ENCODE data around the gene FAM193A. TPM values are rescaled to one million over a fixed set of nuclear protein-coding genes. Genes with fewer than 3 reads are reported as not detected.

Gene FAM193A
- total RNA-seq, 1 donor from 2014 or later: 45.5 TPM

DNA sequence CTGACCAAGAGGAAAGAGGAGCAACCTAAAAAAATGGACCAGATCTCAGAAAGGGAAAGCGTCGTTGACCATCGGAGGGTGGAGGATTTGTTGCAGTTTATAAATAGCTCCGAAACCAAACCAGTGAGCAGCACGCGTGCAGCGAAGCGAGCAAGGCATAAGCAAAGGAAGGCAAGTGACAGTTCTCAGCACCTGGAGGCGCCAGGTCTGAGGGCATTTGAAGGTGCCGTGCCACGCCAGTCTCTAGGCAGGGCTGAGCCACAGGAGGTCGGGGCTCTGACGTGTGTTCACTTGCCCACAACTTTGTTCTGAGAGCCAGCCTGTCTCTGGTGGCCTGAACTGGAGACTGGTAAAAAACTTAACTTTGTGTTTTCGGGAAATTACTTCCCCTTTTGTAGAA is 160.0 kb downstream of the FAM193A start:
- DNase-seq (ENCODE audit: low read depth, low spot score): no peak
- no peaks in the 10 kb centered on the region for H3K27me3 Mint-ChIP-seq (ENCODE audit: low read depth)
- H3K36me3 Mint-ChIP-seq (ENCODE audit: low read depth): peaks cover 33% of the 10 kb centered on the region
- TF ChIP-seq CTCF (conservative IDR thresholded peaks at IDR 0.05): no peak
- no peaks in the 10 kb centered on the region for H3K4me1 Mint-ChIP-seq
- no peaks in the 10 kb centered on the region for H3K9me3 Mint-ChIP-seq
- no peak overlapping the region for H3K4me3 Mint-ChIP-seq
- peak overlapping the region; percentile 39 for H3K27ac Mint-ChIP-seq (ENCODE audit: unreplicated experiment)

DNA sequence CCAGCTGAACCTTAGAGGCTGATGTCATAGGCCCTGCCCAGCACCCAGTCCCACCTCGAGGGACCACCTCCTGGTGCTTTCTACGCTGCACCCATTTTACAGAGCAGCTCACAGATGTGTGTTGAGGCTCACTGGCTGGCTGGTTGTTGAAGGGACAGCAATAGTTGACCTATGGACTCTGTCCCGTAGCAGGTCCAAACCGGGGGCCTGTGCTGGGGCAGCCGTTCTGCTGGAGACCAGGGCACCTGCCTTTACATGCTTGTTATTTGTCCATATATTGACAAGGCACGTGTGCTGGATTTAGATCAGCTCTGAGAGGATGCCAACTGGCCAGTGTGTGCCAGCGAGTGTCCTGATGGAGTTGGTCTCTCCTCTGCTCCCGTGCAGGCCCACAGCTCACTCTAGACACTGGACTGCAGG is 161.6 kb downstream of the FAM193A start:
- H3K4me3 Mint-ChIP-seq: no peak overlapping the region
- no peak for DNase-seq (ENCODE audit: low read depth, low spot score)
- TF ChIP-seq CTCF (conservative IDR thresholded peaks at IDR 0.05): no peak
- peaks cover 33% of the 10 kb centered on the region for H3K36me3 Mint-ChIP-seq (ENCODE audit: low read depth)
- no peak overlapping the region for H3K27ac Mint-ChIP-seq (ENCODE audit: unreplicated experiment)
- no peaks in the 10 kb centered on the region for H3K27me3 Mint-ChIP-seq (ENCODE audit: low read depth)
- H3K4me1 Mint-ChIP-seq: no peaks in the 10 kb centered on the region
- H3K9me3 Mint-ChIP-seq: no peaks in the 10 kb centered on the region

GRCh38 chr4:2698504-2698903 is 162.1 kb downstream of the FAM193A start:
- Mint-ChIP-seq H3K36me3 (ENCODE audit: low read depth) (peaks cover 32% of the 10 kb centered on the region), H3K9me3 (no peaks in the 10 kb centered on the region), H3K27ac (ENCODE audit: unreplicated experiment) (no peak overlapping the region), H3K27me3 (ENCODE audit: low read depth) (no peaks in the 10 kb centered on the region), H3K4me1 (no peaks in the 10 kb centered on the region), H3K4me3 (no peak overlapping the region)
- DNase-seq (ENCODE audit: low read depth, low spot score): no peak
- no peak for TF ChIP-seq CTCF (conservative IDR thresholded peaks at IDR 0.05)

DNA sequence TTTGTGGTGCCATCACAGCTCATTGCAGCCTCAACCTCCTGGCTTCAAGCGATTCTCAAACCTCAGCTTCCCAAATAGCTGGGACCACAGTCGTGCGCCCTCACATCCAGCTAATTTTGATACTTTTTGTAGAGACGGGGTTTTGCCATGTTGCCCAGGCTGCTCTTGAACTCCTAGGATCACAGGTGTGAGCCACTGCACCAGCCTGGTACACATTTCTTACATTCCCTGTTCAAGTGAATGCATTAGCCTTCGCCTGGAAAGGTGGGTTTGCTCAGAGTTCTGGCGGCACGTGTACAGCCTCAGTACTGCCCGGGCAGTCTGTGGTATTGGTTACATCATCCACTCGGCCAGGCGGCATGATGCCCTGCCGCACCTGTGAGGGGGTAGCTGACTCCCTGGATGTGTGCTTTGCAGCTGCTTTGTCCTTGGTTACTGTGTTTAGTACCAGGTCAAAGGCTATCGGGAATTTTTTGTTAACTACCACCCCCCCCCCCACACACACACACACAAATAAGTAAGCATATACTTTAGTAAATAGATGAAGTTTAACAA is 162.6 kb downstream of the FAM193A start:
- no peak overlapping the region for H3K27ac Mint-ChIP-seq (ENCODE audit: unreplicated experiment)
- H3K36me3 Mint-ChIP-seq (ENCODE audit: low read depth): peaks cover 27% of the 10 kb centered on the region

GRCh38 chr4:2699534-2699933 is 163.1 kb downstream of the FAM193A start:
- TF ChIP-seq CTCF (conservative IDR thresholded peaks at IDR 0.05): no peak
- no peak for DNase-seq (ENCODE audit: low read depth, low spot score)
- Mint-ChIP-seq H3K9me3 (no peaks in the 10 kb centered on the region), H3K27me3 (ENCODE audit: low read depth) (no peaks in the 10 kb centered on the region), H3K27ac (ENCODE audit: unreplicated experiment) (no peak overlapping the region), H3K4me3 (no peak overlapping the region), H3K4me1 (no peaks in the 10 kb centered on the region), H3K36me3 (ENCODE audit: low read depth) (peaks cover 27% of the 10 kb centered on the region)

More for the DNA sequence above, 162.6 kb downstream of the FAM193A start:
- no peaks in the 10 kb centered on the region for H3K27me3 Mint-ChIP-seq (ENCODE audit: low read depth)
- H3K9me3 Mint-ChIP-seq: no peaks in the 10 kb centered on the region
- no peak overlapping the region for H3K4me3 Mint-ChIP-seq
- DNase-seq (ENCODE audit: low read depth, low spot score): no peak
- TF ChIP-seq CTCF (conservative IDR thresholded peaks at IDR 0.05): no peak
- H3K4me1 Mint-ChIP-seq: no peaks in the 10 kb centered on the region

Measured in neural crest cell (in vitro differentiated cells).